HG03159 (cell line): ENCODE measurements around the gene SDHAF4.
A peak's percentile ranks its signal among the peaks of the same experiment; 100 is the strongest.
"Not testable (repeated sequence)": the region's sequence is repeated elsewhere in the genome, so short reads cannot be mapped to it uniquely, and the experiment has no call there.

Source experiments
- ATAC-seq: cut with Tn5 transposase; IDR thresholded peaks from one replicate; pipeline ENCODE4 v1.9.1; 2021; ENCODE audit warnings: mild to moderate bottlenecking, moderate library complexity; ENCODE audit not compliant: unreplicated experiment

Gene SDHAF4

DNA sequence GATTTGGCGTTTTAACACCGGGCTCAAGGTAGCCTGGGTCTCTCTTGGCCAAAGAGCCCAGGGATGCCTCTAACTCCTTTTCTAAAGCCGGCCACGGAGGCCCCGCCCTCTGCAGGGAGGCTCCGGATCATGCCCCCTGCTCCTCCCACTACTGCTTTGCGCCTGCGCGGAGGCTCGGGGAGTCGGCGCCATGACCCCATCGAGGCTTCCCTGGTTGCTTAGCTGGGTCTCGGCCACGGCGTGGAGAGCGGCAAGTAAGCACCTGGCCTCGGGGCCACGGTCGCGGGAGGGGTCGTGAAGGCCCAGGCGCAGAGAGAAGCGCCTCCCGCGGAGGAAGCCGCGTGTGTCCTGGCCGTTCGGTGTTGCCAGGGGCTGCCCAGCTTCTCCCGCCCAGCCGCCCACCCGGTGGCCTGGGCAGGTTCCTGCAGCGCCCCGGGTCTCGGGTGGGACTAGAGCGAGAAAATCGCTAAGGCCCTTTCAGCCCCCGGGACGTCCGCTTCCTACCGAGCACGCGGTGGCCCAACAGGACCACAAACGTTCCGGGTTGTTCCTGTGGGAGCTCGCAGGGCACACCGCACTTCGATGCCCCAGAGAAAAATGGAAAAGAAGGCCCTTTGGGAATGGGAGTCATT lies at the start of gene SDHAF4:
Gene SDHAF4 (plus strand): TSS at position 180 of the 632 bp plus-strand sequence. CDS start 11 bp downstream, at position 191.
- ATAC-seq: peak; percentile 99

DNA sequence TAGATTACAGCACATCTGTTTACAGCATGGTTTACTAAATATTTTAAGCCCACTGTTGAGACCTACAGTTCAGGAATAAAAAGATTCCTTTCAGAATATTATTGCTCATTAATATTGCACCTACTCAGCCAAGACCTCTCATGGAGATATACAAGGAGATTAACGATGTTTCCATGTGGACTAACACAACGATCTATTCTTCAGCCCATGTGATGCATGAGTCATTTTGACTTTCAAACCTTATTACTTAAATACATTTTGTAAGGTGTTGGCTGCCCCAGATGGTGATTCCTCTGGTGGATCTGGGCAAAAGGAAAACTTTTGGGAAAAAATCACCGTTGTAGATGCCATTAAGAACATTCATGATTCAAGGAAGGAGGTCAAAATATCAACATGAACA lies 48.0 kb upstream of the SDHAF4 start:
- no peak for ATAC-seq

DNA sequence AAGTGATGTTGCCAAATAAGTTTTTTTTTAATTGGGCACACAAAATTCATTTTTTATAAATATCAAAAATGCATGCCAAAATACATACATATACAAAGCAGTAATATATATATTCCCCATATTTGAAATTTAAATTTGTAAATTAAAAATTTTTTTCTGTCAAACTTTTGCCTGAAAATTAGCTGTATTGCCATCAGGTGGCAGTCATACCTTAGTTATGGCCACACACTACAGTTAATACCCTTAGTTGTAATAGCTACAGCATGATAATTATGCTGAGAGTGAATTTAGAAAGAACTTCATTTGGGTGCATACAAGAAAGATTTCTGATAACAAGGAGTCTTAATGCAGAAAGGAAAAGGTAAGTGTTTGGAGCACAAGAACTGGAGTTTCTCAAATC lies 46.2 kb upstream of the SDHAF4 start:
- ATAC-seq: no peak

- no peak for ATAC-seq
Observed at GRCh38 chr6:70524721-70525286, 41.9 kb upstream of the SDHAF4 start.

GRCh38 chr6:70527071-70527737 lies 39.5 kb upstream of the SDHAF4 start:
- ATAC-seq: no peak

DNA sequence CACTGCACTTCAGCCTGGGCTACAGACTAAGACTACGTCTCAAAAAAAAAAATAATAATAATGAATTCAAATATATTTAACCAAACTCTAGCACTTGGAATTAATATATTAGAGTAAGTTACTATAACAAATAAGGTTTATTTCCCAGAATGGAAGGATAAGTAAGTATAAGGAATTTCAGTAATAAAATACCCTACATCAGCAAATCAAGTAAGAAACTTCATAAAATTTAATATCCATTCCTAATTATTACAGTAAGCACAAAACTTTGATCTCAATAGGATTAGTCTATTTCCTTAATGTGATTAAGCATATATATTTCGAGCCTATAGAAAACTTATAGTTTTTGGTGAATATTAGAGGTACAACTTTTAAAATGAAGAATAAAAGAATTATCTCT lies 36.7 kb upstream of the SDHAF4 start:
- ATAC-seq: no peak

DNA sequence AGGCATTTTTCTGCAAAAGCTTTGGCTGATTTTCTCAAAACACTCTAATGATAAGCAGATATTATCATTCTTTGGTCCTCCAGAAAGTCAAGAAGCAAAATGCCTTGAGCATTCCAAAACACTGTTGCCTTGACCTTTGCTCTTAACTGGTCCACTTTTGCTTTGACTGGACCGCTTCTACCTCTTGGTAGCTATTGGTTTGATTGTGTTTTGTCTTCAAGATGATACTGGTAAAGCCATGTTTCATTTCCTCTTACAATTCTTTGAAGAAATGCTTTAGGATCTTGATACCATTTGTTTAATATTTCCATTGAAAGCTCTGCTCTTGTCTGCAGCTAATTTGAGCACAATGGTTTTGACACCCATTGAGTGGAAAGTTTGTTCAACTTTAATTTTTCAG lies 35.6 kb upstream of the SDHAF4 start:
- no peak for ATAC-seq

- no peak for ATAC-seq
Observed at GRCh38 chr6:70537266-70537665, 29.5 kb upstream of the SDHAF4 start.

GRCh38 chr6:70538376-70538775 lies 28.4 kb upstream of the SDHAF4 start:
- peak; percentile 86 for ATAC-seq

- ATAC-seq: no peak
Observed at GRCh38 chr6:70547313-70547712, 19.4 kb upstream of the SDHAF4 start.

- ATAC-seq: no peak
Observed at GRCh38 chr6:70547905-70548304, 18.8 kb upstream of the SDHAF4 start.

GRCh38 chr6:70549327-70549726 lies 17.4 kb upstream of the SDHAF4 start:
- no peak for ATAC-seq

DNA sequence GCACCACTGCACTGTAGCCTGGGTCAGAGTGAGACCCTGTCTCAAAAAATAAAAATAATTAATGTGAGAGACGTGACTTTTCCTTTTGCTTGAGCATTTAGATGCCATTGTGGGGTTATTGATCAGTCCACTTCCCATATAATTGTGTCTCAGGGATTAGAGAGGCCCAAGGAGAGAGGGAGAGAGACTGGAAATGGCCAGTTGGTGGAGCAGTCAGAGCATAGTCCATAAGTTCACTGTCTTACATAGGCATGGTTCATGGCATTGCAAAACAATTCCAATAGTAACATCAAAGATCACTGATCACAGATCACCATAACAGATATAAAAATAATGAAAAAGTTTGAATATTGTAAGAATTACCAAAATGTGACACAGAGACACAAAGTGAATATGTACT lies 15.2 kb upstream of the SDHAF4 start:
- no peak for ATAC-seq

- ATAC-seq: not testable (repeated sequence)
Observed at GRCh38 chr6:70552286-70552940, 14.3 kb upstream of the SDHAF4 start.

GRCh38 chr6:70552974-70553373 lies 13.8 kb upstream of the SDHAF4 start:
- ATAC-seq: no peak

GRCh38 chr6:70557998-70558397 lies 8.7 kb upstream of the SDHAF4 start:
- no peak for ATAC-seq

DNA sequence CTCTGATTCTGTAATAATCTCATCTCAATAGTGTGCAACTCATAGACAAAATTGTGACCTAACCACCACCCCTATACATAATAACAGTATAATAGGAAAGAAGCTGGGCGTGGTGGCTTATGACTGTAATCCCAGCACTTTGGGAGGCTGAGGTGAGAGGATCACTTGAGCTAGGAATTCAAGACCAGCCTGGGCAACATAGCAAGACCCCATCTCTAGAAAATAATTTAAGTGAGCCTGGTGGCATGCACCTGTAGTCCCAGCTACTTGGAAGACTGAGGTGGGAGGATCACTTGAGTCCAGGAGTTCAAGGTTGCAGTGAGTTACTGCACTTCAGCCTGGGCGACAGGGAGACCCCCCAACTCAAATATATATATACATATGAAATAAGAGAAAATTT lies 4.3 kb upstream of the SDHAF4 start:
- not testable (repeated sequence) for ATAC-seq

DNA sequence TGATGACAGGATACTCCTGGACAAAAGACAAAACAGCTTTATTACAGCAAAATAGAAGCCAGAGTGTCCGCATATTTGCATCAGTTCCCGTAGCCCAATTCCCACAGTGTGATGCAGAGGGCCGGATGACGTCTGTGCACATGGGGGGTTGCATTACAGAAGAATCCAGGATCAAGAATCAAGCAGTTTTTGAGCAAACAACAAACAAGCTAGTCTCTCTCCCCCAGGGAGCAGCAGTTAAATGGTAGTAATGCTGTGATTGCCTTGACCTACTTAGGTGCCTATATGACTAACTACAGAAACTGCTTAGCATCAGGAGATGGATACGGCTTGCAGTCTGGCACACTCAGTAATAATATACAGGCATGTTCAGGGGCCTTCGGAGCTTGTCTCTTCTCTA lies 3.2 kb upstream of the SDHAF4 start:
- no peak for ATAC-seq

DNA sequence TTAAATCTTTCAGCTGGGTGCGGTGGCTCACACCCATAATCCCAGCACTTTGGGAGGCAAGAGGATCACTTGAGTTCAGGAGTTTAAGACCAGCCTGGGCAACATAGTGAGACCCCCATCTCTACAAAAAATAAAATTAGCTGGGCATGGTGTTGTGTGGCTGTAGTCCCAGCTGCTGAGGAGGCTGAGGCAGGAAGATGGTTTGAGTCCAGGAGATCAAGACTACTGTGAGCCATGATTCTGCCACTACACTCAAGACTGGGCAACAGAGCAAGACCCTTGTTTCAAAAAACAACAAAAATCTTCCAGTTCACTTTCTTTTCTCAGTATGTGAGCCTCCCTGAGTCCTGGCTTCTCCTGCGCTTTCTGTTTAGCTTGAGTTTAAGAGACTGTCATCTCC lies 7.9 kb downstream of the SDHAF4 start:
- ATAC-seq: no peak

GRCh38 chr6:70575899-70576495 lies 9.3 kb downstream of the SDHAF4 start:
- ATAC-seq: no peak

- ATAC-seq: peak; percentile 98
Observed at GRCh38 chr6:70586114-70586513, 19.4 kb downstream of the SDHAF4 start.
